HUES64 (cell line): ENCODE results near the gene MYO9B.
"Not testable (repeated sequence)": the region's sequence is repeated elsewhere in the genome, so short reads cannot be mapped to it uniquely, and the experiment has no call there.

ENCODE experiments used
- H3K27ac ChIP-seq: 2 replicates; pipeline ENCODE4 v1.7.0; 2013; ENCODE audit warnings: low read depth, low read length, inconsistent platforms
- H3K27me3 ChIP-seq: 2 replicates; pipeline ENCODE4 v1.6.1; 2013; ENCODE audit warnings: mild to moderate bottlenecking, low read length; ENCODE audit not compliant: insufficient read depth
- H3K36me3 ChIP-seq: 2 replicates; pipeline ENCODE4 v1.6.1; 2013; ENCODE audit warnings: mild to moderate bottlenecking, low read length; ENCODE audit not compliant: insufficient read depth
- H3K4me1 ChIP-seq: 2 replicates; pipeline ENCODE4 v1.6.1; 2013; ENCODE audit warnings: mild to moderate bottlenecking, low read length, moderate library complexity; ENCODE audit not compliant: insufficient read depth
- H3K4me3 ChIP-seq: 2 replicates; pipeline ENCODE4 v1.5.1; 2013; ENCODE audit warnings: mild to moderate bottlenecking, low read length, moderate library complexity
- H3K9ac ChIP-seq: 2 replicates; pipeline ENCODE4 v1.6.1; 2013; ENCODE audit warnings: mild to moderate bottlenecking, low read depth, low read length
- H3K9me3 ChIP-seq: 2 replicates; pipeline ENCODE4 v1.6.1; 2013; ENCODE audit warnings: low read depth, low read length; ENCODE audit not compliant: insufficient read depth
- WGBS: fragments of 150-250, 120-280 bp; methylation state at CpG from one replicate; pipeline ENCODE4 v1.1.7; 2013; ENCODE audit warnings: missing lambda C conversion rate; 5-methylcytosine and 5-hydroxymethylcytosine counted together

The MYO9B gene

DNA sequence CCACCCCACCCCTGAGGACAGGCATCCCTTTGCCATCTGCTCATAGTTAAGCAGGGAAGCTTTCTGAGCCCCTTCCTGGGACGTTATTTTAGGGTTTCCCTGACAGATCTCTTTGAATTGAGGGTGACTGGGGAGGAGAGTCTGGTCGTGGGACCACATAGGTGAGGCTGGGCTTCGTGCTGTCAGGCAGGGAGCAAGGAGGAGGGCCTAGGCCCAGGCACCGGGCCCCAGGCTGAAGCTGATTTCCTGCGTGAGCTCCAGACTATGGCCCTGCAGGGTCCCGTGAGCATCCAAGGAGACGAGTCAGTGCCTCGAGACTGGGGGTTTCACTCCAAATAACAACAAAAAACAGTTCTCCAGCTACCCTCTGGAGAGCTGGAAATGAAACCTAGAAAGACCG is 60.4 kb downstream of the MYO9B start:
- Histone ChIP-seq H3K9ac (peak overlapping the region; percentile 62), H3K4me1 (peaks cover 17% of the 10 kb centered on the region), H3K4me3 (no peak overlapping the region), H3K36me3 (0 out of 2 replicates have a peak, but pooled peaks cover 3% of the 10 kb centered on the region), H3K9me3 (no peaks in the 10 kb centered on the region), H3K27me3 (no peaks in the 10 kb centered on the region), H3K27ac (peak overlapping the region; percentile 95)
- 47% methylated on average over 9 of the region's 9 CpGs for WGBS

GRCh38 chr19:17136617-17137016 is 61.0 kb downstream of the MYO9B start:
- H3K36me3 ChIP-seq = 0 out of 2 replicates have a peak, but pooled peaks cover 3% of the 10 kb centered on the region
- no peak overlapping the region for H3K4me3 ChIP-seq
- H3K4me1 ChIP-seq = peaks cover 17% of the 10 kb centered on the region
- H3K27me3 ChIP-seq = no peaks in the 10 kb centered on the region
- 92% methylated on average over 11 of the region's 11 CpGs for WGBS
- H3K9me3 ChIP-seq = no peaks in the 10 kb centered on the region
- peak overlapping the region; percentile 62; the same call in 1 of the 2 replicates for H3K9ac ChIP-seq
- peak overlapping the region; percentile 95 for H3K27ac ChIP-seq

DNA sequence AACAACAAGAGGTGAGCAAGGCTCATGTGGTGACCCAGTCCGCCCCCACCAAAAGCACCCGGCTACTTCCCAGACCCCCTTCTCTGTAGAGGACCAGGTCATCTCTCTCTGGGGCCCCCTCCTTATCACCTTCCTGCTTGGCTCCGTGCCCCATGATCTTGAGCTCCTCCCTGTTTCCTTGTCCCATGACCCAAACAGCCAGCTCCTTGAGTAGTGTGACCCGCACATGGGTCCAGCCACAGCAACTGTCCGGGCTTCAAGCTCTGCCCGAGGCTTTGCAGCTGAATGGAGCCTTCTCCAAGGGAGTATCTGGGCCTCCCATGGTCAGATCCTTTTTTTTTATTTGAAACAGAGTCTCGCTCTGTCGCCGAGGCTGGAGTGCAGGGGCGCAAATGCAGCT is 61.8 kb downstream of the MYO9B start:
- Histone ChIP-seq H3K36me3 (peaks cover 5% of the 10 kb centered on the region; the same call in 1 of the 2 replicates), H3K4me1 (peaks cover 17% of the 10 kb centered on the region), H3K9me3 (no peaks in the 10 kb centered on the region), H3K4me3 (no peak overlapping the region), H3K9ac (no peak overlapping the region), H3K27ac (no peak overlapping the region), H3K27me3 (no peaks in the 10 kb centered on the region)
- 93% methylated on average over 10 of the region's 10 CpGs for whole genome bisulfite sequencing

- peaks cover 17% of the 10 kb centered on the region for H3K4me1 ChIP-seq
- not testable (repeated sequence) for H3K9me3 ChIP-seq, H3K9ac ChIP-seq, H3K36me3 ChIP-seq, H3K4me3 ChIP-seq, H3K27ac ChIP-seq, H3K27me3 ChIP-seq
- 96% methylated on average over 8 of the region's 10 CpGs for WGBS
These were observed 62.7 kb downstream of the MYO9B start for GRCh38 chr19:17138052-17138846.

- Histone ChIP-seq H3K27ac (no peak overlapping the region), H3K4me1 (peaks cover 17% of the 10 kb centered on the region), H3K36me3 (peaks cover 9% of the 10 kb centered on the region; the same call in 1 of the 2 replicates), H3K27me3 (no peaks in the 10 kb centered on the region), H3K9me3 (no peaks in the 10 kb centered on the region), H3K4me3 (no peak overlapping the region), H3K9ac (no peak overlapping the region)
- 96% methylated on average over 10 of the region's 10 CpGs for WGBS
These were observed 63.5 kb downstream of the MYO9B start for GRCh38 chr19:17138937-17139598.

DNA sequence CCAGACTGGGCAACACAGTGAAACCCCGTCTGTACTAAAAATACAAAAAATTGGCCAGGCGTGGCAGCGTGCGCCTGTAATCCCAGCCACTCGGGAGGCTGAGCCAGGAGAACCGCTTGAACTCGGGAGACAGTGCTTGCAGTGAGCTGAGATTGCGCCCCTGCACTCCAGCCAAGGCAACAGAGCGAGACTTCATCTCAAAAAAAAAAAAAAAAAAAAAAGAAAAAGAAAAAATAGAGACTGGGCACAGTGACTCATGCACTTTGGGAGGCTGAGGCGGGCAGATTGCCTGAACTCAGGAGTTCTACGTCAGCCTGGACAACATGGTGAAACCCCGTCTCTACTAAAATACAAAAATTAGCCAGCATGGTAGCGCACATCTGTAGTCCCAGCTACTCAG is 69.2 kb downstream of the MYO9B start:
- H3K9me3 ChIP-seq, H3K9ac ChIP-seq, H3K4me3 ChIP-seq, H3K27me3 ChIP-seq, H3K27ac ChIP-seq, H3K4me1 ChIP-seq: not testable (repeated sequence)
- WGBS = 97% methylated on average over 12 of the region's 13 CpGs
- peaks cover 17% of the 10 kb centered on the region for H3K36me3 ChIP-seq

GRCh38 chr19:17145546-17146497 is 70.2 kb downstream of the MYO9B start:
- 89% methylated on average over 7 of the region's 7 CpGs for WGBS
- Histone ChIP-seq H3K27me3 (no peaks in the 10 kb centered on the region), H3K4me3 (no peak overlapping the region), H3K4me1 (no peaks in the 10 kb centered on the region; the same call in 1 of the 2 replicates), H3K27ac (no peak overlapping the region), H3K36me3 (peaks cover 17% of the 10 kb centered on the region), H3K9ac (no peak overlapping the region), H3K9me3 (no peaks in the 10 kb centered on the region)

GRCh38 chr19:17148130-17148529 is 72.6 kb downstream of the MYO9B start:
- Histone ChIP-seq H3K9me3 (no peaks in the 10 kb centered on the region), H3K36me3 (peaks cover 26% of the 10 kb centered on the region), H3K27ac (no peak overlapping the region), H3K27me3 (no peaks in the 10 kb centered on the region), H3K4me1 (no peaks in the 10 kb centered on the region; the same call in 1 of the 2 replicates), H3K4me3 (no peak overlapping the region), H3K9ac (no peak overlapping the region)
- 93% methylated on average over 5 of the region's 5 CpGs for WGBS

DNA sequence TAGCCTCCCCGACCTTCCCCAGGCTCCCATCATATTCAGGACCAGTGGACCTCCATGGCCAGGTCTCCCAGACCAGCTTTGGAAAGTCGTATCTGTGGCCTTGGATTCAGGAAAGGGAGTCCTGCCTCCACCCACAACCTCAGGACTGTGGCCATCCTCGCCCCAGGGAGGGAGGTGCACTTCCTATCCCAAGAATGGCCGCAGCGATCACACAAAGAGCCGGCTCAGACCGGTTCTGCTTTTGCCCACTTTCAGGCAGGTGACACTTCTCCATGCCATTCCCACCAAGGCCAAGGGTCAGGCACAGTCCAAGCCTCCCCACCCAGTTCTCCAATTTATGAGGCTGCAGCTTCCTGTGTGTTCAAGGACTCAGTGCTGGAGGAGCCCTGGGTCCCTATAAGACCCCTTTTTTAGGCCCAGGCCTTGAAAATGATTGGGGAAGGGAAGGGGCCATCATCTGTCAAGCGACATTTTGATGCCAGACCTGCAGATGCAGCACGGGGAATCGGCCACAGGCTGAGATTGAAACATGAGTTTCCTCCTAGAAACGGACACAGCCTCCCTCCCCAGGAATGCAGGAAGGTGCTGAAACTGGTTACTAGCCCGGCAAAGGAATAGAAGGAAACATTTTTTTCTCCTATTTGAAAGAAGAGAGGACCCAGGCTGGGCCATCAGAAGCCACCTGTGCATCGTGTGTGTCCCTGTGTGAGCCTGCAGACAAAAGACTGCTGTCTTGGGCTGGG is 74.0 kb downstream of the MYO9B start:
- Histone ChIP-seq H3K4me1 (no peaks in the 10 kb centered on the region; the same call in 1 of the 2 replicates), H3K36me3 (peaks cover 39% of the 10 kb centered on the region), H3K9me3 (no peaks in the 10 kb centered on the region), H3K27ac (no peak overlapping the region), H3K9ac (no peak overlapping the region), H3K4me3 (no peak overlapping the region), H3K27me3 (no peaks in the 10 kb centered on the region)
- 94% methylated on average over 13 of the region's 13 CpGs for WGBS

GRCh38 chr19:17153996-17154395 is 78.4 kb downstream of the MYO9B start:
- no peaks in the 10 kb centered on the region for H3K27me3 ChIP-seq
- no peaks in the 10 kb centered on the region; the same call in 1 of the 2 replicates for H3K4me1 ChIP-seq
- no peak overlapping the region for H3K4me3 ChIP-seq
- no peaks in the 10 kb centered on the region for H3K9me3 ChIP-seq
- peaks cover 58% of the 10 kb centered on the region for H3K36me3 ChIP-seq
- no peak overlapping the region for H3K27ac ChIP-seq
- H3K9ac ChIP-seq = no peak overlapping the region
- WGBS = 95% methylated on average over 10 of the region's 10 CpGs
